Stimulated activated CD8-positive, alpha-beta memory T cell treated with anti-CD3 and anti-CD28 coated beads, Interleukin-4, amount 100 ng/mL, for 4 hours (primary cell): ENCODE results near the gene GLI1.
"Not testable (repeated sequence)": the region's sequence is repeated elsewhere in the genome, so short reads cannot be mapped to it uniquely, and the experiment has no call there.

ENCODE experiments used
- DNase-seq, 2 donors: peaks; one replicate each; pipeline ENCODE4 v3.0.0-alpha.2; 2020; ENCODE audit warnings: low read depth in 2 of 2, low spot score in 1 of 2

GLI1 gene

DNA sequence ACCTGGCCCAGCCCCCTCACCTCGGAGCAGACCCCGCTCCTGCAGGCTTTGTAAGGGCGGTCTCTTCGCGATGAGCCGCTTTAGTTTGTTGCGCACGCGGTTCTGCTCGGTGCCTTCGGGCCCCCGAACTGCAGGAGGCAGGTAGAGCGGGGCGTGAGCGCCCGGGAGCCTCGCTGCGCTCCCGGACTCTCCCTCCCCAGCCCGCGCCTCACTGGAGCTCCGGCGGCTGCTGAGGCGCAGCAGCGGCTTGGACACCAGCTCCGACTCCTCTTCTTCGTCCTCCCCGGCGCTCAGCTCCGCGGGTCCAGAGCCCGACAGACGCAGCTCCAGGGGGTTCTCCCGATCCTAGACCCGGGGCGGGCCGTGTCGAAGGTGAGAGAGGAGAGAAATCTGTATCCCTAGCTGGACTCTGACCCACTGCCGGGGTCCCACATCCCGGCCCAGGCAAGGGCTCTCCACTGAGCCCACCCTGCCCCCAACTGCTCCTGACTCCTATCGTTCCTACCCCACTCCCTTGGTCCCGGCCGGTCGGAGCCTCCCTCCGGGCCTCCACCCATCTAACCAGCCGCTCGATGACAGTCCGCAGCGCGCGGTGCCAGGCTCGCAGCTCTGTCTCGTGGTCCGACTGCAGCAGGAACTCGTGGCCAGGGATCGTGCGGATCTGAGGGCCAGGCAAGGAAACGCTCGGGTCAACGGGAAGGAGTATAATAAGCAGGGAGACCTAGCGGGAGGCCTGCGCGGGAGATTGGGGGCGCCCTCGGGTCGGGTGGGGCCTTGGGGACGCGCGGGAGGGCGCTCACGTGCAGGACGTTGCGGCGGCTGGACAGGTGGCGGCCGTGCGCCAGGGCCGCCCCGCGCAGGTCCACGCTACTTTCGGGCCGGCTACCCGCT is 15.9 kb downstream of the GLI1 start:
- DNase-seq: no peak

DNA sequence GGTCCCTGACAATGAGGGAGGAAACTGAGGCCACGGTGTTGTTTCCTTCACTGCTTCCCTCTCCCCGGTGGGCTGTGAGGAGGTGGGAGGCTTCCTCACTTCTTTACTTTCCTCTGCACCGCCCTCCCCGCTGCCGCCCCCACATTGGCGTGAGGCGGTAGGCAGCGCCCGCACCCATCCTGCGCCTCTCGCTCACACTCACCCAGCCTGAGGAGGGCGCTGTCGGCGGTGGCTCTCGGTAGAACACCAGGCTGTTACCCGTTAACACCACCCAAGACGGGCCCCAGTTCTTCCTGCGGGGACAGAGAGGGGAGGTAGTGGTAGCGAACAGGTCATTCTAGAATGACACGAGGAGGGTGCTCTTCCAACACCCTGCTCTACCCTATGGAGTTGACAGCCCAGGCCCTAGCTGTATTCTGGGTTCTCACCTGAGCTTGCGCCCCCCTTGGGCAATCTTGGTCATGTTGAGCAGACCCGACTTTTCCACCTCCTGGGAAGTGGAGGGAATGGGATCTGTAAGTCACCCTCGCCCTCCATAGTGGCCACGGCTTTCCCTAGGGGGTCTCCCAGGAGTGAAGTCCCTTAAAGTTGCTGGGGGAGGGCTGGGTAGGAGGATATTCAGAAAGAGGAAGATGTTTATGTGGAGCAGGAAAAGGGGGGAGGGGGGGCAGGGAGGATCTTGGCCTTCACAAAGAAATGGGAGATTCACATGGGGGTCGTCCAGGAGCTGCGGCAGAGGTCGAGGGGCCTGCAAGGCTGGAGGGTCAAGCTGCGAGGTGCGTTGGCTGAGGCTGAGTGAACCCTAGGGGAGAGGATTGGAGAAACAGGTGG is 16.8 kb downstream of the GLI1 start:
- peak in 1 of 2 donors; percentile 54 for DNase-seq

DNA sequence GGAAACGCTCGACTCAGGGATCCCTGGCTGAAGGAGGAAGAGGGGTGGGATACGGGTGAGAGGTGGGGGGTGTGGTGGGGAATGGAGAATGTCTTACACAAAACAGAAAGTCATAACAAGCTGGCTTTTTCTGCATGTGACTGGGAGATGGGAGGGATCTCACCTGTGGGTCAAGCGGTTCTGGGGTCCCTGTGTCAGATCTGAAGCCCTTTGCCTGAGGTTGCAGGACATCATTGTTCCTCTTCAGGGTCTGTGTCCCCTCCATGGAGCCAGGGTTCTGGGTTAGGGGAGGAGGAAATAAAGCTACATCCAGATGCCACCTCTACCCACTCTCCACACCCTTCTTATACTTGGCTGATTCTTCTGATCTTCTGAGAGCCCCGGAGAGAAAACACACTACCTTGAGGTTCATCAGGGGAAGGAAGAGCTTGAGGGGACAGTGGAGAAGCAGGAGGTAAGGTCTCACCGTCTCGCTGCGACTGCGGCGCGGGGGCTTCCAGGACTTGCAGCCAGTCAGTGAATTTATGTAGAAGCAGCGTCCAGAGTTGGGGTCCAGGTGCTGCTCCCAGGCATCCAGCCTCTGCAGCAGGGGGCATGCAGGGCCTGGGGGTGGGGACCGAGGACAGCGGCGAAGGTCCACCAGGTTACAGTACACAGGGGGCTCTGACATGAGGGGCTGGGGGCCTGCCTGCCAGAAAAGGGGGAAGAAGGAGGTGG is 17.6 kb downstream of the GLI1 start:
- DNase-seq: no peak

DNA sequence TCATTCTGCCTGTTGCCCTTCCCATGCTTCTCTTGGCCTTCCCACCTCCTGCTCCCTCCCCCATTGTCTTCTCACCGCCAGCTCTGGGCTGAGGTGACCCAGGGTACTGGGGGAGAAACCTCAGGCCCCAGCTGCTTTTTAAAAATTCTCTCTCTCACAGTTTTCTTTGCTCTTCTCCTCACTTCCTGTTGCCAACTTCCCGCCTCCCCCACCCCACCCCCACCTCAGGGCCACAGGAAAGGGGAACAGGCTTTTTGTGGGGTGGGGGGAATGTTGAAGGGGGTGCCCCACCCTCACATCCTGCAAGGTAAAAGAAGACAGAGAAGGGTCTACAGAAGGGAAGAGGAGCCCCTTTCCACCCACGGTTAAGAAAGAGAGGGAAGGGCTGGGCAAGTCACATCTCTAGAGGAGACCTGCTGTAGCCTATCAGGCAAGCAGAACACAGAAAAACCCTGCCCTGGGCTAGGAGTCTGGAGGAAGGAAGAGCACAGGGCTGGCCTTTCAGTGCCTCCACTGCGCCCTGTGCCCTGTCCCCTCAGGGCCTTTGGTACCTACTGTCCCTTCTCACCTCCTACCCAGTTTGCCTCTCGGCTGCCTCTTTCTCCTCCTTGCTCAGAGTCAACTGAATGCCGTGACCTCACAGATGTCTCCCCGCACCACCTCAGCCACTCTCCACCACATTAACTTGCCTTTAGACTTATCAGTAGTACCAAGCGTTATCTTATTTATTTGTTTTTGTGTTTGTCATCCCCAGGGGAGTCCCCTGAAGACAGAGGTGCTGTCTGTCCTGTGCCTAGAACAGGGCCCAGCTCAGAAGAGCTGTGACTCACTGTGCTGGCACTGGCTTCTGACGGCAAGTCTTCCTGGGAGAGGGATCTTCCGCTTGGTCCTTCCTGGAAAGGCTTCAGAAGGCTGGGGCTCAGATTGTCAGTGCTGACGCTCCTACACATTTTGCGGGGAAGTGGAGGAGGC is 18.4 kb downstream of the GLI1 start:
- no peak for DNase-seq

DNA sequence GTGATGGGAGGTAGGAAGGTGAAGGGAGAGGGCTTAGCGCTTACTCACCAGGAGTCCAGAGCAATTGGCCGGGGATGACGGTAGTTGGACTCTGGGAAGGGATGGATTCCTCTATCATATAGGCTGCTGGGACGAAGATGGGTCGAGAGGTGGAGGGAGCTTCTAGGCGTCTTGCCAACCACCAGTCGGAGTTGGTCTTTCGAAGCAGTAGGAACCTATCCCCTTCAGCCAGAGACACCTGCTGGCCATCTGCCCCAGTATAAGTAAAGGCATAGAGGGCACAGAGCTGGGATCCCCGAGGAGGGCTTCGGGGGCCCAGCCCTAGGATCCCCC is 19.4 kb downstream of the GLI1 start:
- no peak for DNase-seq

DNA sequence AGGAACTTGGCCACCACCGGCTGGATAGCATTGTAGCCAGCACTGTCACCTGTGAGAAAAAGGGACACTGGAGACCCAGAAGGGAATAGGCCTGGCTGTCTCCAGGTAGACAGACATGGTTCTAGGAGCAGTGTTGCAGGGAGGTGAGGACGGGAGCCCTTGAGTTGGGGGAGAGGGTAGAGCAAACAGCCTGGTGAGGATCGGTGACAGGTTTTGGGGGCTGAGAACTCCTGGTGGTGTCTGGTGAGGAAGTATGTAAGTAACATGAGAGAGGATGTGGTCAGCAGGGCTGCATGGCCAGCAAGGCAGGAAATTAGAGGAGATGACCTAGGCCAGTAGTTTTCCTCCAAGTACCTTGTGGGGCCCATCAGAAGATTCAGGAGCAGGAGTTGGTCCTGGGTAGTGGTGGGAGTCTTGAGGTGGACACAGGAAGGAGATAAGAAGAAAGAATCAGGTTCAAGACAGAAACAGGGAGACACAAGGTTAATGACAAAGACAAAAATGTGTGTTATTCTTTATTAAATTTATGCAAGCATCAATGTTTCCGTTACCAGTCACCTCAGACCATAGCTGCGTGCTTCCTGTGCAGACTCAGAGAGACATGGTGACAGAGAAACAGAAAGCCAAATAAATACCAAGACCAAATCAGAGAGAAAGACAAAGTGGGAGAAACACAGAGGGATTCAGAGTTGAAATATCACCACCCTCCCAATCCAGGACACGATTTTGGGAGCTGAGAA is 20.0 kb downstream of the GLI1 start, which contains the start of gene ARHGAP9:
Gene ARHGAP9, minus strand, starts transcription at position 491 of the 740 bp plus-strand sequence. Its CDS starts 460 bp downstream, at position 31.
- DNase-seq: no peak

DNA sequence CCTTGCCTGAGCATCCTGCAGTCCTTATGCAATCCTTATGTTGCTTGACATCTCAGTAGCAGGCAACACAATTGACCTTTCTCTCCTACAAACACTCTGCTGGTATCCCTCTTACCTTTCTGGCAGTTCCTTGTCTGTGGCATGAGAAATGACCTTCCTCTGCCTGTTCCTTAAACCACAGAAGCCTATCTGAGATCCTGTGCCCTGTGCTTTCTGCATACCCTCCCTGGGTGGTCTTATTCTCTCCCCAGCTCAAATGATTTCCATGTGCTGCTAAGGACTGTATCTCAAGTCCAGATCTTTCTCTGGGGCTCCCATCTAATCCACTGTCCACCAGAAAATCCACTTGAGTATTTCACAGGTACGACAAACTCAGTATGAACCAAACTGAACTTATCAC is 22.1 kb downstream of the GLI1 start:
- no peak for DNase-seq

DNA sequence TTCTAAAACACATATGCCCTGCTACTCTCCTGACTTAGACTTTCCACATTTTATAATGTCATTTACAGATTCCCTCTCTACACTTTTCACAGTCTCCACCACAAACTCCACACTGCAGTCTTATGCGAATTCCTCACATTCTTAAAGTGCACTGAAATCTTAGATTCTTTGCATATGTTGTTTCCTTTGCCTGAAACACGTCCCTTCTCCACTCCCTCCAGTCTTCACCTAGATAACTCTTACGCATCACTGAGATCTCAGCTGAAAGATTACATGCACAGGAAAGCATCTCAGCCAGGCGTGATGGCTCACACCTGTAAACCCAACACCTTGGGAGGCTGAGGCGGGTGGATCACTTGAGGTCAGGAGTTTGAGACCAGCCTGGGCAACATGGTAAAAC is 23.9 kb downstream of the GLI1 start:
- DNase-seq: no peak

DNA sequence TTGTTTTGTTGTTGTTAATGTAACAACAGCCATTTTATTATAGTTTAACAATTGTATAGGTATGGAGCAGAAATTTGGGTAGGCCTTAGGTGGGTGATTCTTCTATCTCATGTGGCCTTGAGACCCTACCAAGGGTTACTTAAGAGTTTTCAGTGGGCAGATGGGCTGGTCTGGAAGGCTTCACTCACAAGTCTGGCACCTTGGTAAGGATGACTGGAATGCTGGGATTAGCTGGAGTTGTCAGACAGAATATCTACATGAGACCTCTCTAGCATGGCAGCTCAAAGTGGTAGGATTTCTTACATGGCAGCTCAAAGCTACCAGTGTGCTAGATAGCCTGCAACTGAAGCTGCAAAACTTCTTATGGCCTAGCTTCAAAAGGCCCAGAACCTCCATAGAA is 26.1 kb downstream of the GLI1 start:
- DNase-seq: no peak

DNA sequence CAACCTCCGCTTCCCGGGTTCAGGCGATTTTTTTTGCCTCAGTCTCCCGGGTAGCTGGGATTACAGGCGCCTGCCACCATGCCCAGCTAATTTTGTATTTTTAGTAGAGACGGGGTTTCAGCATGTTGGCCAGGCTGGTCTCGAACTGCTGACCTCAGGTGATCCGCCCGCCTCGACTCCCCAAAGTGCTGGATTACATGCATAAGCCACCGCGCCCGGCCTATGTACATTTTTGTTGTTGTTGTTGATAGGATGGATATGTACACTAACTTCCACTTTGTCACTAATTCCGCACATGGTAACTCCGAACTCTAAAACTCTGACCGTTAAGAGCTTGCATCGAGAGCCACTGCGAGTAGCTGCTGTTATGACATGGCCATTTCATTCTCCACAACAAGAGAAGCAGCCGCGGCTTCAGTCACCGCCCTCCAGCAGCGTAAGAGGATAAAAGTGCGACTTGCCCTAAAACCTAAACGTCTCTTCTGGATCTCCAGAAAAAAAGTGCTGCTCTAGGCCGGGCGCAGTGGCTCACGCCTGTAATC is 27.5 kb downstream of the GLI1 start:
- no peak for DNase-seq

DNA sequence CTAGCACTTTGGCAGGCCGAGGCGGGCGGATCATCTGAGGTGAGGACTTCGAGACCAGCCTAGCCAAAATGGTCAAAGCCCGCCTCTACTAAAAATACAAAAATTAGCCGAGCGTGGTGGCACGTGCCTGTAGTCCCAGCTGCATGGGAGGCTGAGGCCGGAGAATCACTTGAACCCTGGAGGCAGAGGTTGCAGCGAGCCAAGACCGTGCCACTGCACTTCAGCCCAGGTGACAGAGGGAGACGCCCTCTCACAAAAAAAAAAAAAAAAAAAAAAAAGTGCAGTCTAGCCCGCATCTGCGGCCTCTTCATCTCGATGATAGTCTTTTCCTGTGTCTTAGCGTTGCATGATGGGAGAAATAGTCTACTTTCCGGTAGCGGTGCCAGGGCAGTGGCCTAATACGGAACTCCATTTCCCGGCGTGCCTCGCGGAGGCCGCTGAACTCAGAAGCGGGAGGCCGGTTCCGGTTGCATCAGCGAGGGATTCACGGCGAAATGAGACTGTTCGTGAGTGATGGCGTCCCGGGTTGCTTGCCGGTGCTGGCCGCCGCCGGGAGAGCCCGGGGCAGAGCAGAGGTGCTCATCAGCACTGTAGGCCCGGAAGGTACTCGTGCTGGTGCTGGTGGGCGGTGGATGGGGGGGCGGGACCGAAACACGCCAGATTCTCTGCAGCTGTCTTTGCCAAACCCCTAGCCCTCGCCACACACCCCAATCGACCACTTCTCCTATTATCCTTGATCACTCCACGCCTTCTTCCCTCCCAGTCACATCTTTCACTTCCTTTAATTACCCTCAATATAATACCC is 28.2 kb downstream of the GLI1 start, which contains the start of gene MARS1:
Gene MARS1, plus strand, starts transcription at position 472 of the 805 bp plus-strand sequence. Its CDS starts 23 bp downstream, at position 495.
- peak; percentile 79 to 87 for DNase-seq

DNA sequence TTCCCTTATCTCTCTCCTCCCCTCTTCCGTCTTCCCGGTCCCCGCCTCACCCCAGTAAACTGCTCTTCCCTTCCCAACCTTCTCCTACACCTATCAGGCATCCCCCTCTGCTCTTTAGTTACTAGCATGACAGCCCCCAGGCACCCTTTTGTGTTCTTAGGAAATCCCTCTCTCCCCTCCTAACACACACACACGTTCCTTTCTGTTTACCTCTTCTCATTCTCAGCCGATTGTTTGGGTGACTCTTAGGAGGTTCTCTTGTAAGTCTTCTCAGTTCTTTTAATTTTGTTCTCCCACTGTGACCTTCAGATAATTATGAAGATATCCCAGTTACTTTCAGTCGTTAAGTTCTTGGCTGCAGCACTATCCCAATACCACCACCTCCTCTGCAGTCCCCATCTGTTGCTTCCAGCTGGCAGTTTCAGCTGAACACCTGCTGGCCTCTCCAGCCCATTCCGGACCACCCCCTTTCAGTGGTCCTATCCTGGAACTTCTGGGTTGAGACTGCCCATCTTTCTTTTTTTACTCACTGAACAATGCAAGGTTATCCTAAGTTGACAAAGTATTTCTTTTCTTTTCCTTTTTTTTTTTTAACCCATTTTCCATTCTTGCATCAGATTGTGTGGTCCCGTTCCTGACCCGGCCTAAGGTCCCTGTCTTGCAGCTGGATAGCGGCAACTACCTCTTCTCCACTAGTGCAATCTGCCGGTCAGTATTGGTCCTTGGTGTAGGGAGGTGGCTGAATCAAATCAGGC is 29.0 kb downstream of the GLI1 start:
- DNase-seq: no peak

DNA sequence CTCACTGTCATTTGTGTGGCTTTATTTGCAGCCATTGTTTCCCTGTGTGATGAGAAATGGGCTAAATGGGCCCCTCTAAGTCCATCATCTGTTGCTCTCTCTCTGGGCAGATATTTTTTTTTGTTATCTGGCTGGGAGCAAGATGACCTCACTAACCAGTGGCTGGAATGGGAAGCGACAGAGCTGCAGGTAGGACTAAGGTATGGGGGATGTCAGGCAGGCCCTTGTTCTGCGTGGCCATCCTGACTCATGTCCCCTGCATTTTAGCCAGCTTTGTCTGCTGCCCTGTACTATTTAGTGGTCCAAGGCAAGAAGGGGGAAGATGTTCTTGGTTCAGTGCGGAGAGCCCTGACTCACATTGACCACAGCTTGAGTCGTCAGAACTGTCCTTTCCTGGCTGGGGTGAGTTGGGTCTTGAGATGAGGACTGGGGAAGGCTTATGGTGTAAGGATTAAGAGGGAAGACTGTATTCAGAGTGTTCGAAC is 29.6 kb downstream of the GLI1 start:
- DNase-seq: no peak

DNA sequence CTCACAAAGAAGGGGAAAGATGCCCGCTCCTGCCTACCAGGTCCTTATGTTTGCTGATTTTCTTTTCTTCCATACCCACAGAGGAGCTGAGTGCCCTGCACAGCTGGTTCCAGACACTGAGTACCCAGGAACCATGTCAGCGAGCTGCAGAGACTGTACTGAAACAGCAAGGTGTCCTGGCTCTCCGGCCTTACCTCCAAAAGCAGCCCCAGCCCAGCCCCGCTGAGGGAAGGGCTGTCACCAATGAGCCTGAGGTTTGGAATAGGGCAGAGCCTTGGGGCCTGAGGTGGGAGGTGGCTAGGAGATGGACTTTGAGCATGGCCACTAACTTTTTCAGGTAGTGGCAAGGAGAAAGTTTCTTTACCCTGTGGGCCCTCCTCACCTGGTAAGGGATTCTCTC is 30.5 kb downstream of the GLI1 start:
- DNase-seq: no peak

DNA sequence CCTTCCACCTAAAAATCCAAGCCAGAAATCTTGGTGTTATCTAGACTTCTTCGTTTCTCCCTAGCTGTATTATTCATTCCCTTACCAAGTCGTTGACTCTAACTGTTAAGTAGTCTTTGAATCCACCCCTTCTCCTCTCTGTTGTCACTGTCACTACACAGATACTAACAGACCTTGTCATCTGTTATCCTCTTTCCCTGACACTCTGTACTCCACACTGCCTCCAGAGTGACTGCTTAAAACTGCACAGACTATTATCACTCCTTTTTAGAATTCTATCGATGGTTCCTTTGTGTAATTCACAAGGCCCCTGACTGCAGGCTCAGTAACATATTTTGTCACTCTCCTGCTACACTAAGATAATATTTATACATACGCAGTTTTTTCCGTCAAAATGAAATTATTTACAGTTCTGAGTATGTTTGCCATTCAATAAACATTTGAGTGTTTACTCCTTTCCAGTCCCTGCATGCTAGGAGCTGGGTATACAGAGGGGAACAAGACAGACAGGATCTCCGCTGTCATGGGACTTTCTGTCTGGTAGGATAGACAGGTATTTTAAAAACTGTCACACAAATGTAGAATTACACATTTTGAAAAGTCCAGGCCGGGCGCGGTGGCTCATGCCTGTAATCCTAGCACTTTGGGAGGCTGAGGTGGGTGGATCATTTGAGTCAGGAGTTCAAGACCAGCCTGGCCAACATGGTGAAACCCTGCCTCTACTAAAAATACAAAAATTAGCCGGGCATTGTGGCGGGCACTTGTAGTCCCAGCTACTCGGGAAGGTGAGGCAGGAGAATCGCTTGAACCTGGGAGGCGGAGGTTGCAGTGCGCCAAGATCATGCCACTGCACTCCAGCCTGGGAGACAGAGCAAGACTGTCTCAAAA is 32.1 kb downstream of the GLI1 start:
- no peak for DNase-seq

DNA sequence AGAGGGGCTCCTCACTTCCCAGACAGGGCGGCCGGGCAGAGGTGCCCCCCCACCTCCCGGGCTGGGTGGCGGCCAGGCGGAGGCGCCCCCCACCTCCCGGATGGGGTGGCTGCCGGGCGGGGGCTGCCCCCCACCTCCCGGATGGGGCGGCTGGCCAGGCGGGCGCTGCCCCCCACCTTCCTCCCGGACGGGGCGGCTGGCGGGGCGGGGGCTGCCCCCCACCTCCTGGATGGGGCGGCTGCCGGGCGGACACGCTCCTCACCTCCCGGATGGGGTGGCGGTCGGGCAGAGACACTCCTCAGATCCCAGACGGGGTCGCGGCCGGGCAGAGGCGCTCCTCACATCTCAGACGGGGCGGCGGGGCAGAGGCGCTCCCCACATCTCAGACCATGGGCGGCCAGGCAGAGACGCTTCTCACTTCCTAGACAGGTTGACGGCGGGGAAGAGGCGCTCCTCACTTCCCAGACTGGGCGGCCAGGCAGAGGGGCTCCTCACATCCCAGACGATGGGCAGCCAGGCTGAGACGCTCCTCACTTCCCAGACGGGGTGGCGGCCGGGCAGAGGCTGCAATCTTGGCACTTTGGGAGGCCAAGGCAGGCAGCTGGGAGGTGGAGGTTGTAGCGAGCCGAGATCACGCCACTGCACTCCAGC is 35.6 kb downstream of the GLI1 start:
- DNase-seq: not testable (repeated sequence)
